Loucy (cell line): Measurements from ENCODE around the gene PRKN.

Experiments used
- H2AFZ ChIP-seq: fragments of 200-600 bp; sonication (generic); 2 replicates; pipeline ENCODE4 v1.6.0; 2016; ENCODE audit warnings: antibody characterized with exemption, mild to moderate bottlenecking, low read length, moderate library complexity
- H3F3A ChIP-seq: fragments of 200-600 bp; 2 replicates; pipeline ENCODE4 v1.6.0; 2016; ENCODE audit warnings: antibody characterized with exemption, low read depth, mild to moderate bottlenecking
- H3K27me3 ChIP-seq: fragments of 200-600 bp; sonication (generic); 2 replicates; pipeline ENCODE4 v1.6.1; 2014; ENCODE audit warnings: low read length, mild to moderate bottlenecking; ENCODE audit not compliant: insufficient read depth, poor library complexity, severe bottlenecking
- H3K36me3 ChIP-seq: fragments of 200-600 bp; sonication (generic); 2 replicates; pipeline ENCODE4 v1.6.1; 2016; ENCODE audit warnings: low read length; ENCODE audit not compliant: insufficient read depth
- H3K4me1 ChIP-seq: fragments of 200-600 bp; sonication (generic); 2 replicates; pipeline ENCODE4 v1.5.1; 2014; ENCODE audit warnings: low read length, mild to moderate bottlenecking; ENCODE audit not compliant: insufficient read depth, poor library complexity, severe bottlenecking
- H3K4me2 ChIP-seq: fragments of 200-600 bp; sonication (generic); 2 replicates; pipeline ENCODE4 v1.6.0; 2014; ENCODE audit warnings: antibody characterized with exemption, low read length, low read depth, mild to moderate bottlenecking; ENCODE audit not compliant: poor library complexity, severe bottlenecking
- H3K4me3 ChIP-seq: fragments of 200-600 bp; sonication (generic); 2 replicates; pipeline ENCODE4 v1.5.1; 2014; ENCODE audit warnings: low read length, mild to moderate bottlenecking, mixed read lengths; ENCODE audit not compliant: poor library complexity, severe bottlenecking
- H3K79me2 ChIP-seq: fragments of 200-600 bp; sonication (generic); 2 replicates; pipeline ENCODE4 v1.6.1; 2014; ENCODE audit warnings: low read length; ENCODE audit not compliant: insufficient read depth
- H3K9ac ChIP-seq: fragments of 200-600 bp; sonication (generic); 2 replicates; pipeline ENCODE4 v1.6.0; 2014; ENCODE audit warnings: mild to moderate bottlenecking, low read depth, low read length, moderate library complexity; ENCODE audit not compliant: poor library complexity, severe bottlenecking
- H3K9me2 ChIP-seq: fragments of 200-600 bp; sonication (generic); replicated peaks from 2 replicates; pipeline ENCODE4 v1.6.1; 2016; ENCODE audit warnings: low read depth, low read length, mixed read lengths
- H3K9me3 ChIP-seq: fragments of 200-600 bp; sonication (generic); 2 replicates; pipeline ENCODE4 v1.6.1; 2014; ENCODE audit warnings: mild to moderate bottlenecking, antibody characterized with exemption, low read length, low read depth; ENCODE audit not compliant: insufficient read depth
- H4K20me1 ChIP-seq: fragments of 200-600 bp; sonication (generic); 2 replicates; pipeline ENCODE4 v1.6.0; 2014; ENCODE audit warnings: antibody characterized with exemption, low read length, mild to moderate bottlenecking; ENCODE audit not compliant: insufficient read depth, poor library complexity, severe bottlenecking
- EZH2phosphoT487 ChIP-seq: fragments of 200-600 bp; IDR thresholded peaks from 2 replicates; pipeline ENCODE4 v1.6.1; 2018; ENCODE audit warnings: antibody characterized with exemption, mild to moderate bottlenecking, moderate library complexity, borderline replicate concordance
- TF ChIP-seq, protein P1 (sequence below): fragments of 200-600 bp; sonication (generic); conservative IDR thresholded peaks from 2 replicates; pipeline ENCODE4 v1.5.1; 2014; ENCODE audit warnings: mild to moderate bottlenecking, antibody characterized with exemption, low read length

The PRKN gene

DNA sequence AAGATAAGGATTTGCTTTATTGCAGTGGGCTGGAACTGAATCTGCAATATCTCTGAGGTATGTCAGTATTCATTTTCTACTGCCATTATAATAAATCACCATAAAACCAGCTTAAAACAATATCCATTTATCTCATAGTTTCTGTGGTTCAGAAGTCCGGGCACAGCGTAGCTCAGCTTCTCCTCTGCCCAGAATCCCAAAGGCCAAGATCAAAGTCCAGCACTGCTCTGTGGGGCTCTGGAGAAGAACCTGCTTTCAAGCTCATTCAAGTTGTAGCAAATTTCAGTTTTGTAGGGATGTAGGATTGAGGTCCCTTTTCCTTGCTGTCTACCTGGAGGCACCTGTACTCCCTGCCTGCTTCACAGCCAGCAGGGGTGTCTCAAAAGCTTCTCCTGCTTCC lies 1113.9 kb downstream of the PRKN start:
- TF ChIP-seq, protein P1, sequence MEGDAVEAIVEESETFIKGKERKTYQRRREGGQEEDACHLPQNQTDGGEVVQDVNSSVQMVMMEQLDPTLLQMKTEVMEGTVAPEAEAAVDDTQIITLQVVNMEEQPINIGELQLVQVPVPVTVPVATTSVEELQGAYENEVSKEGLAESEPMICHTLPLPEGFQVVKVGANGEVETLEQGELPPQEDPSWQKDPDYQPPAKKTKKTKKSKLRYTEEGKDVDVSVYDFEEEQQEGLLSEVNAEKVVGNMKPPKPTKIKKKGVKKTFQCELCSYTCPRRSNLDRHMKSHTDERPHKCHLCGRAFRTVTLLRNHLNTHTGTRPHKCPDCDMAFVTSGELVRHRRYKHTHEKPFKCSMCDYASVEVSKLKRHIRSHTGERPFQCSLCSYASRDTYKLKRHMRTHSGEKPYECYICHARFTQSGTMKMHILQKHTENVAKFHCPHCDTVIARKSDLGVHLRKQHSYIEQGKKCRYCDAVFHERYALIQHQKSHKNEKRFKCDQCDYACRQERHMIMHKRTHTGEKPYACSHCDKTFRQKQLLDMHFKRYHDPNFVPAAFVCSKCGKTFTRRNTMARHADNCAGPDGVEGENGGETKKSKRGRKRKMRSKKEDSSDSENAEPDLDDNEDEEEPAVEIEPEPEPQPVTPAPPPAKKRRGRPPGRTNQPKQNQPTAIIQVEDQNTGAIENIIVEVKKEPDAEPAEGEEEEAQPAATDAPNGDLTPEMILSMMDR: no peak
- no peak for TF ChIP-seq EZH2phosphoT487
- H3K4me1 ChIP-seq: no peaks in the 10 kb centered on the region
- H3K9me3 ChIP-seq: no peaks in the 10 kb centered on the region; the same call in 1 of the 2 replicates

DNA sequence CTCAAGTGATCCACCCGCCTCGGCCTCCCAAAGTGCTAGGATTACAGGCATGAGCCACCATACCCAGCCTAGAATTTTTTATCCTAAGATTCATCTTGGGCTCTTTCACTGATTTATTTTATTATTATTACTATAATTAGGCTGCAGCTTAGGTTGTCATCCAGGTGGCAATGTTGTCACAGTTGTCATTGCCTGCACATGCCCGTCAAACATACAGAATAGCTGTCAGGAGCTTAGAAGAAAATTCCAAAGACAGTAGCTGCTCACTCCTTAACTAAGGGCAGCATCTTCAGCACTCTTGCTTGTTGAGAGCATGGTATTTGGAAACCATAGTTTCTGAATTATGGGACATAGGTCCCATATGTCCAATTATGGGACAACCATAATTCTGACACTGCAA lies 1118.8 kb downstream of the PRKN start:
- Histone ChIP-seq H3K36me3 (no peaks in the 10 kb centered on the region), H3K27me3 (no peaks in the 10 kb centered on the region), H3K9me2 (no peaks in the 10 kb centered on the region), H3K9ac (no peak overlapping the region), H3K9me3 (no peaks in the 10 kb centered on the region; the same call in 1 of the 2 replicates), H3K4me3 (no peak overlapping the region), H3K4me1 (no peaks in the 10 kb centered on the region), H4K20me1 (no peaks in the 10 kb centered on the region), H3F3A (no peaks in the 10 kb centered on the region), H3K79me2 (no peaks in the 10 kb centered on the region), H3K4me2 (no peak overlapping the region), H2AFZ (no peak overlapping the region)
- TF ChIP-seq, protein P1: no peak
- no peak for TF ChIP-seq EZH2phosphoT487

More for the DNA sequence above, 1113.9 kb downstream of the PRKN start:
- Histone ChIP-seq H3K27me3 (no peaks in the 10 kb centered on the region), H3K36me3 (no peaks in the 10 kb centered on the region), H3K9ac (no peak overlapping the region), H3K79me2 (no peaks in the 10 kb centered on the region), H3K4me2 (no peak overlapping the region), H3F3A (no peaks in the 10 kb centered on the region), H2AFZ (no peak overlapping the region), H3K9me2 (no peaks in the 10 kb centered on the region), H3K4me3 (no peak overlapping the region), H4K20me1 (no peaks in the 10 kb centered on the region)

DNA sequence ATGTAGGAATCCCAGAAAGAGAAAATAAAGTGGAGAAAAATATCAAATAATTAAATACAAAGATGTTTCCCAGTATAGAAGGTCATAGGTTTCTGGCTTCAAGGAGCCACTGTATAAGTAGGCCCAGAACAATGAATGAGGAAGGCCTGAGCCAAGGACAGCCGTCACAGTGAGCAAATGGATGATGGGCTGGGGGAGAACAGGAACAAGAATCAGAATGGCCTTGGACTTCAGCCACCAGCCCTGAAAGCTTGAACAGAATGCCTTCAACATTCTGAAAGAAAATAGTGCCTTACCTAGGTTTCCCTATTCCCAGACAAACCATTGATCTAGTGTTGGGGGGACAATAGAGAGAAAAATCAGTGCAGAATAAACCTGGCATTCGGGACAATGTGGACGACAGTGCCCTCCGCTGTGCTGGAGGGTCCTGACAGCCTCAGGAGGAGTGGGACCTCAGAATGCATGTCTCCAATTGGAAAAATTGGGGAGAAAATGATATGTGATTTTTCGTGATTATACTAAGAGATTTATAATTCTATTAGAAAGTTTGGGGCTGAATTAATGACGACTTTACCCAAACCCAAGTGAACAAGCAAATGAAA lies 1119.8 kb downstream of the PRKN start:
- Histone ChIP-seq H3K4me1 (no peaks in the 10 kb centered on the region), H3F3A (no peaks in the 10 kb centered on the region), H3K4me2 (no peak overlapping the region), H3K9ac (no peak overlapping the region), H3K79me2 (no peaks in the 10 kb centered on the region), H3K9me3 (no peaks in the 10 kb centered on the region; the same call in 1 of the 2 replicates), H3K36me3 (no peaks in the 10 kb centered on the region), H4K20me1 (no peaks in the 10 kb centered on the region), H3K4me3 (no peak overlapping the region), H2AFZ (no peak overlapping the region), H3K27me3 (no peaks in the 10 kb centered on the region), H3K9me2 (no peaks in the 10 kb centered on the region)
- no peak for TF ChIP-seq EZH2phosphoT487
- TF ChIP-seq, protein P1: no peak
